Brain microvascular endothelial cell (primary cell): ENCODE results near the gene SC5D.

ENCODE experiments used
- DNase-seq: peaks from one replicate; pipeline ENCODE4 v3.0.0-alpha.2; 2020
- H3K27ac ChIP-seq: fragments of 250-450 bp; sonication (Bioruptor Pico); 2 replicates; pipeline ENCODE4 v1.5.1; 2020; ENCODE audit warnings: mild to moderate bottlenecking, moderate library complexity
- H3K27me3 ChIP-seq: fragments of 250-450 bp; sonication (Bioruptor Pico); replicated peaks from 2 replicates; pipeline ENCODE4 v1.5.1; 2020; ENCODE audit warnings: mild to moderate bottlenecking
- H3K36me3 ChIP-seq: fragments of 250-450 bp; sonication (Bioruptor Pico); replicated peaks from 2 replicates; pipeline ENCODE4 v1.5.1; 2020; ENCODE audit warnings: mild to moderate bottlenecking
- H3K4me3 ChIP-seq: 2 replicates; pipeline ENCODE4 v1.5.1; 2011; ENCODE audit warnings: low read depth, mild to moderate bottlenecking, control low read depth, low read length, moderate library complexity
- in situ Hi-C: cut with HindIII; loops from 2 replicates; pipeline ENCODE4 v1.10.0; 2017; ENCODE audit warnings: low sequenced_read_pairs, low pct_ligation_motif_present
- TF ChIP-seq, protein P1 (sequence below): IDR thresholded peaks from 2 replicates; pipeline ENCODE4 v1.5.1; 2011; ENCODE audit warnings: low read depth, mild to moderate bottlenecking, moderate library complexity, low read length, control low read depth, inconsistent platforms; ENCODE audit errors: missing control alignments

Gene SC5D

DNA sequence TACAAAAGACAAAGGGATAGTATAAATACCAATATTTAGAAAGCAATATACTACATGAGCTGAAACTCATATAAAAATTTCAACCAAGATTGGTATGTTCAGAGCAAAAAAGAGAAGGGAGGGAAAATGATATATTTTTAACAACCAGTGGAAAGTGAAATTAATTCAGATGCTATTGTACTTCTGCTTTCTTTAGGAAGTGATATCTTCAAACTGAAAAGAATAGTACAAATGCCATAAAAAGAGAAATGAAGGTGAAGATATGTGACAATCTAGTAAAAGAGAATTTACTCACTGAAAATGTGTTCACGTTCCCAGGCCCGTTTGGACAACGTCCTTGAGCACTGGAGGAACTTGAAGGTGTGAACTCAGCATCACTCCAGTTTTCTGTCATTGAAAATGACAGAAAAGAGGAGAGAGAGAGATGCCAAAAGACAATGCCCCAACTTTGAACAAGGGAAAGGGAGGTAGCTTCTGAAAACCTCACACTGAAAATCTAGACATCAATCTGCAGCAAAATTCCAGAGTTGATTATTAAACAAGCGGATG is 47.5 kb downstream of the SC5D start:
- H3K4me3 ChIP-seq, result no peak overlapping the region
- no peaks in the 10 kb centered on the region for H3K36me3 ChIP-seq
- no peak overlapping the region for H3K27ac ChIP-seq
- DNase-seq, result no peak
- in situ Hi-C loops, result no loop called here
- TF ChIP-seq, protein P1, sequence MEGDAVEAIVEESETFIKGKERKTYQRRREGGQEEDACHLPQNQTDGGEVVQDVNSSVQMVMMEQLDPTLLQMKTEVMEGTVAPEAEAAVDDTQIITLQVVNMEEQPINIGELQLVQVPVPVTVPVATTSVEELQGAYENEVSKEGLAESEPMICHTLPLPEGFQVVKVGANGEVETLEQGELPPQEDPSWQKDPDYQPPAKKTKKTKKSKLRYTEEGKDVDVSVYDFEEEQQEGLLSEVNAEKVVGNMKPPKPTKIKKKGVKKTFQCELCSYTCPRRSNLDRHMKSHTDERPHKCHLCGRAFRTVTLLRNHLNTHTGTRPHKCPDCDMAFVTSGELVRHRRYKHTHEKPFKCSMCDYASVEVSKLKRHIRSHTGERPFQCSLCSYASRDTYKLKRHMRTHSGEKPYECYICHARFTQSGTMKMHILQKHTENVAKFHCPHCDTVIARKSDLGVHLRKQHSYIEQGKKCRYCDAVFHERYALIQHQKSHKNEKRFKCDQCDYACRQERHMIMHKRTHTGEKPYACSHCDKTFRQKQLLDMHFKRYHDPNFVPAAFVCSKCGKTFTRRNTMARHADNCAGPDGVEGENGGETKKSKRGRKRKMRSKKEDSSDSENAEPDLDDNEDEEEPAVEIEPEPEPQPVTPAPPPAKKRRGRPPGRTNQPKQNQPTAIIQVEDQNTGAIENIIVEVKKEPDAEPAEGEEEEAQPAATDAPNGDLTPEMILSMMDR, result no peak
- no peaks in the 10 kb centered on the region for H3K27me3 ChIP-seq

DNA sequence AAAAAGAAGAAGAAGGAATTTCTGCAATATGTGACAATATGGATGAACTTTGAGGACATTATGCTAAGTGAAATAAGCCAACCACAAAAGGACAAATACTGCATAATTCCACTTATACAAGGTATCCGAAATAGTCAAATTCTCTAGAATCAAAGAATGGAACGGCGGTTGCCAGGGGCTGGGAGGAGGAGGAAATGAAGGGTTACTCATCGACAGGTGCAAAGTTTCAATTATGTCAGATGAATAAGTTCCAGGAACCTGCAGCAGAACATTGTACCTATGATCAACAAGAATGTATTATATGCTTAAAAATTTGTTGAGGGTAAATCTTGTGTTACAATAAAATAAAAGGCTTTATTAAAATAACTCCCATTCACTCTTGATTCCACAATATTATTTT is 49.0 kb downstream of the SC5D start:
- H3K27ac ChIP-seq, result no peak overlapping the region
- H3K4me3 ChIP-seq, result no peak overlapping the region
- no peak for DNase-seq
- no peaks in the 10 kb centered on the region for H3K27me3 ChIP-seq
- no peaks in the 10 kb centered on the region for H3K36me3 ChIP-seq
- in situ Hi-C loops, result no loop called here
- TF ChIP-seq, protein P1, result no peak

DNA sequence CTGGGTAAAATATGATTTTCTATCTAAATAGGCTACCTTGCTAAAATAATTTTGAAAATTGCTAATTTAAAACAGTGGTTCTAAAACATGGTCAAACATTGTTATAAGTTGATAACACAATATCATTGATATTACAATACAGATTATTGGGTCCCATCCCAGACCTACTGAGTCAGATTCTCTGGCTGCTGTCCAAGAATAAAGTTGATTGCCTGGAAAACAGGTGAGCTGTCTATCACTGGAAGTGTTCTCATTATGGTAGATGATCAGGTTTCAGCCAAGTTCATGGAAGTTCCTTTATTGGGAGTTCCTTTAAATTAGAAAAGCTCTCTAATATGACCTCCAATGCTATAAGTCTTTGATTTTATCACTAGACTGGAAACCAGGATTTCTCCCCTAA is 52.3 kb downstream of the SC5D start:
- H3K27me3 ChIP-seq, result peaks cover 9% of the 10 kb centered on the region
- no peak overlapping the region for H3K27ac ChIP-seq
- in situ Hi-C loops, result no loop called here
- no peaks in the 10 kb centered on the region for H3K36me3 ChIP-seq
- TF ChIP-seq, protein P1, result no peak
- no peak overlapping the region for H3K4me3 ChIP-seq
- no peak for DNase-seq

DNA sequence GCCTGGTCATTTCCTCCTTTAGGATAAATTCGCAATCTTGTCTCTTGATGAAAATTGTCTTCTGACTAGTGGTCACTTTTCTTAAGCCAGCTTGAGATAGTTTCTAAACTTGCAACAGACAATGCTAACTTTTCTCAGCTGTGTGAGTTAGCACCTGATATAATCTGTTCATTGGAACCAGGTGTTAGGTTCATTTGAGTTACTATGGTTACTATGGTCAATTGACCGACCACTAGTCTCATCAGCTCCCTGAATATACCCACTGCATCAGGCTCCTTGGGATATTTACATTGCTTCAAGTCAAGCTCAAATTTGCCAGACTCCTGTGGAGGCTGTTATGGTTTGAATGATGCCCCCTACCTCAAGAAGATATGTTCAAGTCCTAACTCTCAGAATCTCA is 54.5 kb downstream of the SC5D start:
- Histone ChIP-seq H3K36me3 (no peaks in the 10 kb centered on the region), H3K27ac (no peak overlapping the region), H3K27me3 (peaks cover 9% of the 10 kb centered on the region), H3K4me3 (no peak overlapping the region)
- TF ChIP-seq, protein P1, result no peak
- no peak for DNase-seq
- in situ Hi-C loops, result no loop called here

DNA sequence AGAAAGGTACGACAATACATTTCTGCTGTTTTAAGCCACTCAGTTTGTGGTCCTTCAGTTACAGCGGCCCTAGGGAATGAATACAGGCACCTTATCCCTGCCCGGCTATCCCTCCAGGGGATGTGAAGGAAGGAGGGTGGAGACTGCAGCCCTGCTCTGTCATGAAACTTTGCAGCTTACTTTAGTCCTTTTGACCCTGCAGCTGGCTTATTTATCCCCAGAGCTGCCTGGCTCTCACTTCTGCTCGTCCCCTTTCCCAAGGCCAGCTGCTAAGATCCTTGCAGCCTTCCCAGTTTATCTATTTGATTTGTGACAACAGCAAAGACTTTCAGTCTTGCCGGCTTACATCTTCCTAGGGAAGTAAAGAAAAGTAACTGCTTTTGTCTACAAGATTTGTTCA is 55.2 kb downstream of the SC5D start:
- peaks cover 9% of the 10 kb centered on the region for H3K27me3 ChIP-seq
- DNase-seq, result no peak
- in situ Hi-C loops, result no loop called here
- TF ChIP-seq, protein P1, result no peak
- no peak overlapping the region for H3K4me3 ChIP-seq
- no peak overlapping the region for H3K27ac ChIP-seq
- H3K36me3 ChIP-seq, result no peaks in the 10 kb centered on the region

DNA sequence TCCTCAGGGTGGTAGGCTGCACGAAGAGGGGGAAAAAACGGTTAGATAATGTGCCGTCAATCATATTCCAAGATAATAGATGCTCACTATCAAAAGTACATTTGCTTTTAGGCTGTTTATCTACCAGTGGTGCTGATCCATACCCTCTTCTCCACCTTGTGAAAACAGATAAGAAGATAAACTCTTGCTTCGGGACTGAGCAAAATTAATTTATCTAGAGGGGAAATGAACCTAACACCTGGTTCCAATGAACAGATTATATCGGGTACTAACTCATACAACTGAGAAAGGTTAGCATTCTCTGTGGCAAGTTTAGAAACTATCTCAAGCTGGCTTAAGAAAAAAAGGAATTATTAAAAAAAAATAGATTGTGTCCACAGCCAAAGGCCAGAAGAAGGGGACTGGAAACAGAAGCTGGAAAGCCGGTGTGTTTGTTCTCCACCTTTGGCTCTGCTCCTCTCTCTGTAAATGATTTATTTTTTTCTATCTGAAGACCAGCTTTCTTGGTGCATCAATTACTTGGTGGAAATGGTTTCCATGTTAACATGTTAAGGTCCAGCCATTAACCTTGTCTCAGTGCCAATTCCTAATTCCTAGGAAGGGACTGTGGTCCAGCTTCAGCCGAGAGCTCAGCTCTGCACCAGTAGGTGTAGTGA is 55.8 kb downstream of the SC5D start:
- Histone ChIP-seq H3K27me3 (peaks cover 9% of the 10 kb centered on the region), H3K36me3 (no peaks in the 10 kb centered on the region), H3K27ac (no peak overlapping the region), H3K4me3 (no peak overlapping the region)
- in situ Hi-C loops, result no loop called here
- DNase-seq, result no peak
- TF ChIP-seq, protein P1, result no peak
